ENCODE data around the gene MARCHF3. TPM values are rescaled to one million over a fixed set of nuclear protein-coding genes. Genes with fewer than 3 reads are reported as not detected.
A peak's percentile ranks its signal among the peaks of the same experiment; 100 is the strongest.
"Not testable (repeated sequence)": the region's sequence is repeated elsewhere in the genome, so short reads cannot be mapped to it uniquely, and the experiment has no call there.

The MARCHF3 gene
- total RNA-seq, 1 experiment from 2014 or later, result 4.3 TPM

DNA sequence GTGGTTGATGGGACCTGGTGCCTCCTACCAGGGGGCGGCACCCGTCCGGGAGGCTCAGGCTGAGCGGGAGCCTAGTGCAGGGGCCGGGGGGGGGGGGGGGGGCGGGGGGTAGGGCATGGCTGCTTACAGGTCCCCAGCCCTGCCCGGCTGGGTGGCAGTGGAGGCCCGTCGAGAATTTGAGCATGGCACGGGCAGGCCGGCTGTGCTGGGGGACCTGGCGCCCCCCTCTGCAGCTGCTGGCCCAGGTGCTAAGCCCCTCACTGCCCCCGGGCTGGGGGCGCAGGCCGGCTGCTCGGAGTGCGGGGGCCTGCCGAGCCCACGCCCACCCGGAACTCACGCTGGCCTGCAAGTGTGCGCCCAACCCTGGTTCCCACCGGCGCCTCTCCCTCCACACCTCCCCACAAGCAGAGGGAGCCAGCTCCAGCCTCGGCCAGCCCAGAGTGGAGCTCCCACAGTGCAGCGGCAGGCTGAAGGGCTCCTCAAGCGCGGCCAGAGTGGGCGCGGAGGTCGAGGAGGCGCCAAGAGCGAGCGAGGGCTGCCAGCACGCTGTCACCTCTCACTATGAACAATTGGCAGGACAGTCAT lies 175.7 kb downstream of the MARCHF3 start:
- DNase-seq (ENCODE audit: low read depth, low spot score), result no peak
- in situ Hi-C loops (cut with HindIII; ENCODE audit: low pct_unique_long_range_greater_than_20kb, low sequenced_read_pairs), result no loop called here

DNA sequence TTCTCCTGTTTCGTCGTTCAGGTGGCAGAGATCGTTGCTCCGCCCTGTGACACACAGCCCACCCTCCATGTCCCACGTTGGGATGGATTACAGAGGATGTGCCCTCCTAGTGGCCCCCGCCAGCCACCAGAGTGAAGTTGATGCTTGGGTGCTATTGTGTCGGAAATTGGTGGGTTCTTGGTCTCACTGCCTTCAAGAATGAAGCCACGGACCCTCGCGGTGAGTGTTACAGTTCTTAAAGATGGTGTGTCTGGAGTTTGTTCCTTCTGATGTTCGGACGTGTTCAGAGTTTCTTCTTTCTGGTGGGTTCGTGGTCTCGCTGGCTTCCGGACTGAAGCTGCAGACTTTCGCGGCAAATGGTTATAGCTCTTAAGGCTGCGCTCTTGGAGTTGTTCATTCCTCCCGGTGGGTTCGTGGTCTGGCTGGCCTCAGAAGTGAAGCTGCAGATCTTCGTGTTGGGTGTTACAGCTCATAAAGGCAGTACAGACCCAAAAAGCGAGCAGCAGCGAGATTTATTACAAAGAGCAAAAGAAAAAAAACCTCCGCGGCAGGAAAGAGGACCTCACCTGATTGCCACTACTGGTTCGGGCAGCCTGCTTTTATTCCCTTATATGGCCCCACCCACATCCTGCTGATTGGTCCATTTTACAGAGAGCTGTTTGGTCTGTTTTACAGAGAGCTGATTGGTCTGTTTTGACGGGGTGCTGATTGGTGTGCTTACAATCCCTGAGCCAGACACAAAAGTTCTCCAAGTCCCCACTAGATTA lies 176.6 kb downstream of the MARCHF3 start:
- DNase-seq (ENCODE audit: low read depth, low spot score); in situ Hi-C loops (cut with HindIII; ENCODE audit: low pct_unique_long_range_greater_than_20kb, low sequenced_read_pairs): not testable (repeated sequence)

DNA sequence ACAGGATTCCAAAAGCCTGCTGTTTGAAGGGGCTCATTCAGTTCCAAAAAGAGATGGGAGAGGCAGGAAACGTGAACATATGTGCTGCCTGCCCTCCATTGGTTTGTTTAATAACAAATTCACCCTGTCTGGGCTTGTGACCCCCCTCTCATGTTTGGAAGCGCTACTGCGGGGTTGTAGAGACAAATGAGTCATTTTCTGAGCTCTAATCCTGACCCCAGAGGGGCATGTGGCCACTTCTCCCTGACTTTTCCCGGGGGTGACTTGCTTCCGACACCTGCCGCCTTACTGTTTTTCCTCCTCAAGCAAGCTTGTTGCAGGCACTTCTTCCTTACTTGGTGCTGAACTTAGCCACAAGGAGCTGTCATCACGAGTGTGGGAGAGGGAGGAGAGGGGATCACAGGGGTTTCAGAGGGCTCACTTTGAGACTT lies 177.5 kb downstream of the MARCHF3 start:
- DNase-seq (ENCODE audit: low read depth, low spot score), result no peak
- in situ Hi-C loops (cut with HindIII; ENCODE audit: low pct_unique_long_range_greater_than_20kb, low sequenced_read_pairs), result no loop called here

DNA sequence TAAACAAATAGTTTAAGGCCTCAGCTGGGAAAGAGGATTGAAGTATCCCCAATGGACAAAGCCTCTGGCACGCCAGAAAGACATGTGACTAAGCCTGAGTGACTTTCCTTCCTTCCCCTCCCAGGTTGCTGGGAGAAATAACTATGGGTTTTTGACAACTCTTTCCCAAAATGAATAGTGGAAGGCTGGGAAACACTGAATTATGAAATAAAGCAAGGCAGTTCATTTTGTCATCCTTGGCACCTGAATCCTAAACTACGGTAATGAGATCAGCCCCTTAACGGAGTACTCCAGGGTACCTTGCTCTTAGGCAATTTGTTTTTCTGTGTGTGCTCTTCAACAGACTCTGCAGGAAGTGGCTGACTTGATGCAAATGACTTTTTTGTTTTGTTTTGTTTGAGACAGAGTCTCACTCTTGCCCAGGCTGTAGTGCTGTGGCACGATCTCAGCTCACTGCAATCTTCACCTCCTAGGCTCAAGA lies 178.2 kb downstream of the MARCHF3 start:
- no peak for DNase-seq (ENCODE audit: low read depth, low spot score)

DNA sequence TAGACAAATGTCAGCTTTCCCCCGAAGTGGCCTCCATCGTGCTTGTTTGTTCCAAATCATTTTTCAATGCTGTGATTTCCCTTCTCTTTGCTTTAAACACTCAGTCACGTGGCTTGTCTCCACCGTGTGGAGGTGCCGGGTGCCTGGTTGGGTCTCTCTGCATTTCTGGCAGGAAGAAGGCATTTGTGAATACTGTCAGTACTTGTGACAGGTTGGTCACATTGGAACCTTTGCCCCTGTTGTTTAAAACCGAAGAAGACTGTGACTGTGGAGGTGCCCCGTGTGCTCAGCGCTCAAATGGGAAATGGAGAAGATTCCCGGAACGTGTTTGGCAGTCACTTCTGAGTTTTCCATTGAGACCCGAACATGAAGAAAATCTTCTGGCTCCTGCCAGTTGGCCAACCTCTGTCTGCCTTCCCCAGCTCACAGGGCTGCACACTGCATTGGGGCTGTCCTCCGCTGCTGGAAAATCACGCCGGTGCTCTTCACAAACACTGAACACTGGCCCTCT lies 178.8 kb downstream of the MARCHF3 start:
- DNase-seq (ENCODE audit: low read depth, low spot score), result no peak
- in situ Hi-C loops (cut with HindIII; ENCODE audit: low pct_unique_long_range_greater_than_20kb, low sequenced_read_pairs), result no loop called here

More for the DNA sequence above, 178.2 kb downstream of the MARCHF3 start:
- in situ Hi-C loops (cut with HindIII; ENCODE audit: low pct_unique_long_range_greater_than_20kb, low sequenced_read_pairs), result no loop called here

DNA sequence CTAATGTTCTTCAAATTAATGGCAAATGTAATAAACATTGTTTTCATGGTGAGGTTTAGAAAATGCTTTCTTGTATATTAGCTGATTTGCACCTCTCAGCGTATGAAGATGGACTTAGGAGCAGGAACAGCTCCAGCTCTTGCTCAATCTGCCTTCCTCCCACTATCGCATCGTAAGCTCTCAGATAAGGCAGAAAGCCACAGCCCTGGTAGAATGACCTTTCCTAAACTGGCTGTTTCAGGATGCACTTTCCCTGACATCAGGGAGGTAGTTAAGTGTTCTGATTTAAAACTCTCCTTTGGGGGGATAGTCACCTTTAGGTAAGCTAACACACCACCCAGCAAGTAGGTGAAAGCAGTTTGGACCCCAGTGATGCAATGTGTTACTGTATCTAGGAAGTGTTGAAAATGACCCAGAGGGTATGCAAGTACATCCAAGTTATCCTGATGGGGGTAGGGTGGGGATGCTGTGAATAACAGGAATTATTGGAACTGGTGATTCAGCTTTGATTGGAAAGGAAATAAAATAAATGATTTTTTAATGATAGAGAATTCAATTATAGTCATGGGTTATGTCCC lies 181.2 kb downstream of the MARCHF3 start:
- in situ Hi-C loops (cut with HindIII; ENCODE audit: low pct_unique_long_range_greater_than_20kb, low sequenced_read_pairs), result no loop called here

DNA sequence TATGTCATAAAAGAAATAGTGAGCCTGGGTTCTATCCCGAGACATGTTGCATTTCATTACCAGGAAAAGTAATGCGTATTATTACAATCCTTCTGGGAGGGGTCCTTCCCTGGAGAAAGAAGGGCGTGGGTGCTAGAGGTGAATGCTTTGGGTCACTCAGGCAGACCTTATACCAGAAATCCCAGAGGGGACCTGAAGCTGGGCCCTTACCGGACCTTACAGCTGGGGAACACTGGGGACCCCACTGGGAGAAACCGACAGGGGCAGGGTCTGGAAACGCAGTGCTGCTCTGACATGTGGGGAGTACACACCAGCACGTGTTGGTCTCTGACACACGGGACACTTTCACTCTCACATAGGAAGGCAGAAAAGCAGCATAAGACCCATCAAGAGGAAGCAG lies 182.1 kb downstream of the MARCHF3 start:
- in situ Hi-C loops (cut with HindIII; ENCODE audit: low pct_unique_long_range_greater_than_20kb, low sequenced_read_pairs), result no loop called here
- DNase-seq (ENCODE audit: low read depth, low spot score), result no peak

More for the DNA sequence above, 181.2 kb downstream of the MARCHF3 start:
- DNase-seq (ENCODE audit: low read depth, low spot score), result no peak

DNA sequence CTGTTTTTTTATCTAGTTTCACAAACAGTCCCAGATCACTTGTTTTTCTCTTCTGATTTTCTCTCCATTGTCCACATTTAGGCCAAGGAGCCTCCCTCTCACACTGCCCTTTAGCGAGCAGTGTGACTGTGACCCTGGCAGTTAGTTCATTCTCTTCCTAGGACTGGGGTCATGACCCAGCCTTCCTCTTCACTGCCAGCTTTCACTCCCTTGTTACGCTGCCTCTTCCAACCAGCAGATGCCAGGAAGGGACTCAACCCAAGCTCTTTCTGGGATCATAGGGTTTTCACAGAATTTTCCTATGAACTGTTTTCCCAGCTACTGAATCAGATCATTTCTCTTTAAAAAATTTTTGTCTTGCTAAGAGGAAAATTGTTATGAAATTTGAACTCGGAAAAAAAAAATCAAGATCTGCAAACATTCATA lies 182.5 kb downstream of the MARCHF3 start:
- in situ Hi-C loops (cut with HindIII; ENCODE audit: low pct_unique_long_range_greater_than_20kb, low sequenced_read_pairs), result no loop called here
- no peak for DNase-seq (ENCODE audit: low read depth, low spot score)

DNA sequence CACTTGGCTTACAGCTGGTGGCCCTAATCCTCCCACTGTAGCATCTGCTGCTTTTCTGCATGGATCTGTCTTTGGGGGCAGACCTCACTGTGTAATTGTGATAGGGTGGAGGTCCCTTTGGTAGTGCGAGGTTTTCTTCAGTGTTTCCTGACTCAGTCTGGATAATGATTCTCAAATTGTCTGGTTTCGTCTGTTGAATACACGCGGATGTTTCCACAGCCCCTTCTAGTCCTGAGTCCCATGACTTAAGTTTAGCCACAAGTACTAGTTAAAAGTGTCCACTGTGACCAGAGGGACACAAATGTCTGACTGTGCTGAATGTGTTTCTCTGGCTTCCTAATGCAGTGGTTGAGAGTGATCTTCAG lies 182.9 kb downstream of the MARCHF3 start:
- in situ Hi-C loops (cut with HindIII; ENCODE audit: low pct_unique_long_range_greater_than_20kb, low sequenced_read_pairs), result no loop called here
- peak; percentile 17 for DNase-seq (ENCODE audit: low read depth, low spot score)

DNA sequence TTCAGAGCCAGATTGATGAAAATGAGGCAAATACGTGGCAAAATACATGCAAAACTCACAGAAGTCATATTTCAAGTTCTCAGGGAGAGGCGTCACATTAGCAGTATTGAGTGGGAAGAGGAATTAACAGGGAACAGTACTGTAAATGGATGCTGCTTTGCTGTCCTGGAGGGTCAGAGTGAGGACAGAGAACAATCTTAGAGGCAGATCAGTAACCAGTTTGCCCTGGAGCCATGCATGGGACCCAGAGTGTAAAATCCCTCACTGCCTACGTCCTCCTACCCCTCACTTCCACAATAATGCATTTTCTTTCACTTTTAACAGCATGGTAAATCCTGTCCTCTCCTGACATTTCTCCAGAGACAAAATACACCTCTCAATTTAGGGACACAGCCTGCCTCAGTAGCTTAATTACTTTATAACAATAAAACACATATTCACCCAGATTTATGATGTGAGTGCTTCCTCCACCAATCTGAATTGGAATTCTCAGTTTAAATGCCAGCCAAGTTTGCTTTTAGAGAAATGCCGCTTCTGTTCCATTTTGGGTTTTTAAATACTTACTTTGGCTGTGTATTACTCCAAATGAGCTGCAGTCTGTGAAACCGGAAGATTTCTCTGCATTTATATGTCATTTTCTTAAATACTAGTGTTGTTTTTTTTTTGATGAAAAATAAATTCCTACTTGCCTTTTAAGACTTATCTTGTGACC lies 183.5 kb downstream of the MARCHF3 start:
- DNase-seq (ENCODE audit: low read depth, low spot score), result peak; percentile 72
- in situ Hi-C loops (cut with HindIII; ENCODE audit: low pct_unique_long_range_greater_than_20kb, low sequenced_read_pairs), result no loop called here

DNA sequence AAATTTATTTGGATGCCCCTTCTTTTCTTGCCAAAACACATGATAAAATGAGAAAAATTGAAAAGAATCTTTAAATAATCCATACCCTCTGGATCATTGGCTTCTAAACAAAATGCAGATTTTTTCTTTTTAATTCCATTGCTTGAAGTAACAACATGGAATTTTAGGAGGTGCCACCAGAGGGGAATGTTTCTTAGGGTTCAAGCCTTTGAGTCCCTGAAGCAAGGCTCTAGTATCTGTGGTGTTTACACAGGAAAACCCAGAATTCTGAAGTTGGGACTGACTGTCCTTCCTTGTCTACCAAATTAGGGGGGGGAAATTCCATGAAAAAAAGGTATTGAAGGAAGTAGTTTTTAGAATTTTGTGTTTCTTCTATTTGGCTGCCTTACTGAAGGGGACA lies 184.0 kb downstream of the MARCHF3 start:
- in situ Hi-C loops (cut with HindIII; ENCODE audit: low pct_unique_long_range_greater_than_20kb, low sequenced_read_pairs), result no loop called here
- DNase-seq (ENCODE audit: low read depth, low spot score), result peak; percentile 41

DNA sequence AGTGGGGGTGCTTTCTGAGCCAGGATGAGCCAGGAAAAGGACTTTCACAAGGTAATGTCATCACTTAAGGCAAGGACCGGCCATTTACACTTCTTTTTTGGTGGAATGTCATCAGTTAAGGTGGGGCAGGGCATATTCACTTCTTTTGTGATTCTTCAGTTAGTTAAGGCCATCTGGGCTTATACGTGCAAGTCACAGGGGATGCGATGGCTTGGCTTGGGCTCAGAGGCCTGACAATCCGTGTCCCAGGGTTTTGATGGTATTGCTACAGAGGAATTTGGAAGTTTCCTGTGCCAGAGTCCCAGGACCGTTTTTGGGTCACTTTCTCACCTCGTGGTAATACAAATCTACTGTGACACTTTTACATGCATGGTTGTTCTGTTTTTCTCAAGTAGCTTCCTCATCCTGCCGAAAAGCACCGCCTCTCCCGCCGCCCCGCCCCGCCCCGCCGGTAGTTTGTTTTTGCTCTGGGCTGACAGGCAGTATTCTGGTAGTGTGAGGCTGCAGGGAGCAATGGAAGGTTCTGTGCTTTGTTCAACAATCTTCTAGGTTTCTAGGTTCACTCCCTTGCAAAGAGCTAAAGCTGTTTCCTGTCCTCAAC lies 184.8 kb downstream of the MARCHF3 start:
- in situ Hi-C loops (cut with HindIII; ENCODE audit: low pct_unique_long_range_greater_than_20kb, low sequenced_read_pairs), result not testable (repeated sequence)
- peak; percentile 46 for DNase-seq (ENCODE audit: low read depth, low spot score)

DNA sequence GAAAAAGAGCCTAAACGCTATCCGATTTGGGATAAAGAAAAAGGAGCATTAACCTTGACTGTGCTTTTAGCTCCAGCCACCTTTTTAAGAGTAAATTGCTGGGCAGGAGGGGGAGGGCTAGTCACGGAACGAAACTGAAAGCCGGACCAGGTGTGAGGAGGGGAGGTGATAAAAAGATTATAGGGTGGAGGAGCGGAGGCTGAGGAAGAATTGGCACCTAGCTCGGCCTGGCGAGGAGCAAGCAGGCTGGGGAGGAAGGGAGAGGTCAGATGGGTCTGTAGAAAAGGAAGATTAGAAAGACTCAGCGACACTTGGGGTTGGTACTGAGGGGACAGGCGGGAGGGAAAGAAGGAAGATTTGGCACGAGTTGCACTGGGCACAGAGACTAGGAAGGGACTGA lies 187.0 kb downstream of the MARCHF3 start:
- in situ Hi-C loops (cut with HindIII; ENCODE audit: low pct_unique_long_range_greater_than_20kb, low sequenced_read_pairs); DNase-seq (ENCODE audit: low read depth, low spot score): not testable (repeated sequence)

DNA sequence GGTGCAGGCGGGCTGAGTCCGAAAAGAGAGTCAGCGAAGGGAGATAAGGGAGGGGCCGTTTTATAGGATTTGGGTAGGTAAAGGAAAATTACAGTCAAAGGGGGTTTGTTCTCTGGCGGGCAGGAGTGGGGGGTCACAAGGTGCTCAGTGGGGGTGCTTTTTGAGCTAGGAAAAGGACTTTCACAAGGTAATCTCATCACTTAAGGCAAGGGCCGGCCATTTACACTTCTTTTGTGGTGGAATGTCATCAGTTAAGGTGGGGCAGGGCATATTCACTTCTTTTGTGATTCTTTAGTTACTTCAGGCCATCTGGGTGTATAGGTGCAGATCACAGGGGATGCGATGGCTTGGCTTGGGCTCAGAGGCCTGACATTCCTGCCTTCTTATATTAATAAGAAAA lies 191.0 kb downstream of the MARCHF3 start:
- in situ Hi-C loops (cut with HindIII; ENCODE audit: low pct_unique_long_range_greater_than_20kb, low sequenced_read_pairs); DNase-seq (ENCODE audit: low read depth, low spot score): not testable (repeated sequence)

DNA sequence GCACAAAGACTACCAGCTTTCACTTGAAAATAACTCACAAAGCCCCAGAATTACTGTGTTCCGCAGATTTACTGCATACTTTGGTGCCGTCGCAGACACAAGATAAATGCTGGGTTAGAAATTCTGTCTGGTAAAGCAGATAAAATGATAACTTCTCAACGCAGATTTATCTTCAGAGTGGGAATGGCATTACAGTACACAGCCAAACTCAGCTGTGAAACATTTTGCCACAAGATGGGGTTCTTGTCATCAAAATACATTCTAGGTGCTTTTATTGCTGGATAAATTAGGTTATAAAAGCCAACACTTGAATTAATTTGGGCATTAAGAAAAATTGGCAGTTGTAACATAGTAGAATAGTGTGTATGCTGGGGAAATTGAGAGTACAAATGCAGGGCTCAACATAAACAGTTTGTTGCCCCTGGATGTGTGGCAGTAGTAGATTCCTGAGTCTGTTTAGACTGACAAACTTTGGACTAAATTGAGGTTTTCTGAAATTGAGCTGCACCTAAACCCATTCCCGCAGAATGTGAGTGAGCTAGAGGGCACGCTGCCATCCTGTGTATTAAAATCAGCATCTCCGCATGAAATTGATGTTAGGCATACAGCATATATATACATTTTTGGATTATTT lies 192.3 kb downstream of the MARCHF3 start:
- DNase-seq (ENCODE audit: low read depth, low spot score), result peak; percentile 24
- in situ Hi-C loops (cut with HindIII; ENCODE audit: low pct_unique_long_range_greater_than_20kb, low sequenced_read_pairs), result no loop called here

DNA sequence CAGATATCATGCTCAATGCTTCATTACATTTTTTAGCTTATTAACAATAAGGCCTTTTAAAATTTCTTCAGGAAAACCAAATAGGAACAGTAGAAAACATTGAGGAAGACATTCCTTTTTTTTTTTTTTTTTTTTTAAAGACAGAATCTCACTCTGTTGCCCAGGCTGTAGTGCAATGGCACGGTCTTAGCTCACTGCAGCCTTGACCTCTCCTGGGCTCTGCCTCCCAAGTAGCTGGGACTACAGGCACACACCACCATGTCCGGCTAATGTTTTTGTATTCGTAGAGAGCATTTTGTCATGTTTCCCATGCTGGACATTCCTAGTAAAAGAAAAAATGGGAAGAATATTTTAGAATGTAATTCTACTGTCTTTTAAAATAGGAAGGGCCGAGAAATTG lies 193.1 kb downstream of the MARCHF3 start:
- in situ Hi-C loops (cut with HindIII; ENCODE audit: low pct_unique_long_range_greater_than_20kb, low sequenced_read_pairs), result no loop called here
- no peak for DNase-seq (ENCODE audit: low read depth, low spot score)

DNA sequence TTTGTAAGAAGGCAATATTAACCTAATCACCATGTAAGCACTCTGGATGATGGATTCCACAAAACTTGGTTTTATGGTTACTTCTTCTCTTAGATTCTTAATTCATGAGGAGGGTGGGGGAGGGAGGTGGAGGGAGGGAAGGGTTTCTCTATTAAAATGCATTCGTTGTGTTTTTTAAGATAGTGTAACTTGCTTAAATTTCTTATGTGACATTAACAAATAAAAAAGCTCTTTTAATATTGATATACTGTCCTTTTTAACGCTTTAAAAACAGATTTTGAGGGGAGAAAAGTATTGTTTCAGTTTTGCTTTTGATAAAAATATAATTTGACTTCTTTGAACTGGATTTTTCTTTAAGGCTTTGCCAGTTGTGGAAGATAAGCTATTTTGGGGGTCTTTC lies 193.6 kb downstream of the MARCHF3 start:
- in situ Hi-C loops (cut with HindIII; ENCODE audit: low pct_unique_long_range_greater_than_20kb, low sequenced_read_pairs), result no loop called here

More for the DNA sequence above, 193.6 kb downstream of the MARCHF3 start:
- no peak for DNase-seq (ENCODE audit: low read depth, low spot score)
